HFF-Myc (cell line): ENCODE data around the gene TADA2A.
A peak's percentile ranks its signal among the peaks of the same experiment; 100 is the strongest.

Experiments used
- DNase-seq: peaks from one replicate; pipeline ENCODE4 v3.0.0-alpha.2; 2011; ENCODE audit warnings: low read depth; ENCODE audit errors: extremely low read depth
- H3K4me3 ChIP-seq: replicated peaks from 2 replicates; pipeline ENCODE4 v1.5.1; 2011; ENCODE audit warnings: low read depth, mild to moderate bottlenecking, control low read depth, low read length
- CTCF ChIP-seq: IDR thresholded peaks from 2 replicates; pipeline ENCODE4 v1.5.1; 2012; ENCODE audit warnings: mild to moderate bottlenecking, low read depth, low read length, control low read depth; ENCODE audit errors: missing control alignments

Gene TADA2A

GRCh38 chr17:37490638-37491614 is 84.2 kb downstream of the TADA2A start:
- DNase-seq = peak; percentile 87
- H3K4me3 ChIP-seq = peak overlapping the region; percentile 86
- TF ChIP-seq CTCF = no peak

- no peak for DNase-seq
- peak overlapping the region; percentile 86 for H3K4me3 ChIP-seq
- TF ChIP-seq CTCF = no peak
Measured at GRCh38 chr17:37492167-37492566, 85.5 kb downstream of the TADA2A start.

- H3K4me3 ChIP-seq = 0 out of 2 replicates have a peak overlapping the region, but pooled peaks have one; percentile 86
- DNase-seq = no peak
- no peak for TF ChIP-seq CTCF
Measured at GRCh38 chr17:37493249-37494027, 86.8 kb downstream of the TADA2A start.

- TF ChIP-seq CTCF = no peak
- no peak for DNase-seq
- H3K4me3 ChIP-seq = no peak overlapping the region
Measured at GRCh38 chr17:37494401-37494831, 87.7 kb downstream of the TADA2A start.

- no peak for DNase-seq
- H3K4me3 ChIP-seq = no peak overlapping the region
- TF ChIP-seq CTCF = no peak
Measured at GRCh38 chr17:37494971-37495370, 88.3 kb downstream of the TADA2A start.

GRCh38 chr17:37500378-37500777 is 93.7 kb downstream of the TADA2A start:
- no peak for TF ChIP-seq CTCF
- DNase-seq = no peak

More at GRCh38 chr17:37500378-37500777, 93.7 kb downstream of the TADA2A start:
- no peak overlapping the region for H3K4me3 ChIP-seq
